DOHH2 (cell line): Measurements from ENCODE around the gene SFT2D2.

Experiments used
- H3F3A ChIP-seq: fragments of 200-600 bp; sonication (generic), shearing (Covaris generic); 2 replicates; pipeline ENCODE4 v1.6.0; 2016; ENCODE audit warnings: antibody characterized with exemption, mild to moderate bottlenecking; ENCODE audit not compliant: control insufficient read depth, insufficient read depth
- H3K27ac ChIP-seq: fragments of 200-600 bp; sonication (generic); 2 replicates; pipeline ENCODE4 v1.5.1; 2014; ENCODE audit warnings: low read depth, mild to moderate bottlenecking, low read length, moderate library complexity
- H3K27me3 ChIP-seq: fragments of 200-600 bp; sonication (generic); 2 replicates; pipeline ENCODE4 v1.6.1; 2014; ENCODE audit warnings: mild to moderate bottlenecking, low read length, mixed read lengths; ENCODE audit not compliant: control insufficient read depth
- H3K36me3 ChIP-seq: fragments of 200-600 bp; sonication (generic); 2 replicates; pipeline ENCODE4 v1.6.1; 2014; ENCODE audit warnings: mild to moderate bottlenecking, low read length, moderate library complexity, mixed read lengths; ENCODE audit not compliant: control insufficient read depth
- H3K4me1 ChIP-seq: fragments of 200-600 bp; sonication (generic); 2 replicates; pipeline ENCODE4 v1.6.1; 2014; ENCODE audit warnings: mild to moderate bottlenecking, low read length, mixed read lengths; ENCODE audit not compliant: control insufficient read depth
- H3K4me2 ChIP-seq: fragments of 200-600 bp; sonication (generic); 2 replicates; pipeline ENCODE4 v1.6.0; 2014; ENCODE audit warnings: mild to moderate bottlenecking, low read length, moderate library complexity
- H3K4me3 ChIP-seq: fragments of 200-600 bp; sonication (generic); 2 replicates; pipeline ENCODE4 v1.5.1; 2014; ENCODE audit warnings: mild to moderate bottlenecking, low read length, mixed read lengths
- H3K79me2 ChIP-seq: fragments of 200-600 bp; sonication (generic); 2 replicates; pipeline ENCODE4 v1.6.1; 2014; ENCODE audit warnings: mild to moderate bottlenecking, low read length, mixed read lengths; ENCODE audit not compliant: control insufficient read depth
- H3K9me2 ChIP-seq: fragments of 200-600 bp; sonication (generic); replicated peaks from 2 replicates; pipeline ENCODE4 v1.6.1; 2014; ENCODE audit warnings: mild to moderate bottlenecking, low read length, mixed read lengths; ENCODE audit not compliant: control insufficient read depth
- H3K9me3 ChIP-seq: fragments of 200-600 bp; sonication (generic); 2 replicates; pipeline ENCODE4 v1.6.1; 2014; ENCODE audit warnings: antibody characterized with exemption, low read length, mixed read lengths; ENCODE audit not compliant: control insufficient read depth, insufficient read depth
- H4K20me1 ChIP-seq: fragments of 200-600 bp; sonication (generic); 2 replicates; pipeline ENCODE4 v1.6.0; 2014; ENCODE audit warnings: low read depth, mild to moderate bottlenecking, antibody characterized with exemption, low read length, moderate library complexity; ENCODE audit not compliant: control insufficient read depth, insufficient read depth
- EZH2phosphoT487 ChIP-seq: fragments of 200-600 bp; sonication (generic); IDR thresholded peaks from 2 replicates; pipeline ENCODE4 v1.6.1; 2017; ENCODE audit warnings: borderline replicate concordance, mild to moderate bottlenecking, antibody characterized with exemption, low read length, moderate library complexity, mixed read lengths
- TF ChIP-seq, protein P1 (sequence below): fragments of 200-600 bp; sonication (generic); IDR thresholded peaks from one replicate; pipeline ENCODE4 v1.5.1; 2014; ENCODE audit warnings: antibody characterized with exemption, mild to moderate bottlenecking, low read depth, low read length; ENCODE audit not compliant: poor library complexity, severe bottlenecking

Gene SFT2D2

GRCh38 chr1:168243198-168243597 lies 17.4 kb downstream of the SFT2D2 start:
- H3K4me2 ChIP-seq: no peak overlapping the region
- no peaks in the 10 kb centered on the region for H3F3A ChIP-seq
- no peak overlapping the region for H3K4me3 ChIP-seq
- H3K9me2 ChIP-seq: no peaks in the 10 kb centered on the region
- H3K36me3 ChIP-seq: peaks cover 82% of the 10 kb centered on the region
- no peaks in the 10 kb centered on the region for H3K27me3 ChIP-seq
- TF ChIP-seq, protein P1, sequence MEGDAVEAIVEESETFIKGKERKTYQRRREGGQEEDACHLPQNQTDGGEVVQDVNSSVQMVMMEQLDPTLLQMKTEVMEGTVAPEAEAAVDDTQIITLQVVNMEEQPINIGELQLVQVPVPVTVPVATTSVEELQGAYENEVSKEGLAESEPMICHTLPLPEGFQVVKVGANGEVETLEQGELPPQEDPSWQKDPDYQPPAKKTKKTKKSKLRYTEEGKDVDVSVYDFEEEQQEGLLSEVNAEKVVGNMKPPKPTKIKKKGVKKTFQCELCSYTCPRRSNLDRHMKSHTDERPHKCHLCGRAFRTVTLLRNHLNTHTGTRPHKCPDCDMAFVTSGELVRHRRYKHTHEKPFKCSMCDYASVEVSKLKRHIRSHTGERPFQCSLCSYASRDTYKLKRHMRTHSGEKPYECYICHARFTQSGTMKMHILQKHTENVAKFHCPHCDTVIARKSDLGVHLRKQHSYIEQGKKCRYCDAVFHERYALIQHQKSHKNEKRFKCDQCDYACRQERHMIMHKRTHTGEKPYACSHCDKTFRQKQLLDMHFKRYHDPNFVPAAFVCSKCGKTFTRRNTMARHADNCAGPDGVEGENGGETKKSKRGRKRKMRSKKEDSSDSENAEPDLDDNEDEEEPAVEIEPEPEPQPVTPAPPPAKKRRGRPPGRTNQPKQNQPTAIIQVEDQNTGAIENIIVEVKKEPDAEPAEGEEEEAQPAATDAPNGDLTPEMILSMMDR: no peak
- TF ChIP-seq EZH2phosphoT487: no peak
- no peaks in the 10 kb centered on the region for H4K20me1 ChIP-seq
- H3K9me3 ChIP-seq: no peaks in the 10 kb centered on the region
- no peak overlapping the region for H3K27ac ChIP-seq
- peaks cover 28% of the 10 kb centered on the region for H3K79me2 ChIP-seq
- no peaks in the 10 kb centered on the region for H3K4me1 ChIP-seq

- Histone ChIP-seq H3F3A (no peaks in the 10 kb centered on the region), H3K36me3 (peaks cover 80% of the 10 kb centered on the region), H3K4me3 (no peak overlapping the region), H3K9me2 (no peaks in the 10 kb centered on the region), H4K20me1 (no peaks in the 10 kb centered on the region), H3K4me1 (no peaks in the 10 kb centered on the region), H3K9me3 (no peaks in the 10 kb centered on the region), H3K27me3 (no peaks in the 10 kb centered on the region), H3K27ac (no peak overlapping the region), H3K79me2 (peaks cover 32% of the 10 kb centered on the region), H3K4me2 (no peak overlapping the region)
- TF ChIP-seq EZH2phosphoT487: no peak
- TF ChIP-seq, protein P1: no peak
Observed at GRCh38 chr1:168243636-168244212, 17.9 kb downstream of the SFT2D2 start.

GRCh38 chr1:168245042-168245441 lies 19.2 kb downstream of the SFT2D2 start:
- Histone ChIP-seq H3K4me1 (no peaks in the 10 kb centered on the region), H3K4me3 (no peak overlapping the region), H3K27ac (no peak overlapping the region), H4K20me1 (no peaks in the 10 kb centered on the region), H3K36me3 (peaks cover 75% of the 10 kb centered on the region), H3K27me3 (no peaks in the 10 kb centered on the region), H3K79me2 (peaks cover 41% of the 10 kb centered on the region), H3F3A (no peaks in the 10 kb centered on the region), H3K9me3 (no peaks in the 10 kb centered on the region), H3K4me2 (no peak overlapping the region), H3K9me2 (no peaks in the 10 kb centered on the region)
- TF ChIP-seq, protein P1: no peak
- TF ChIP-seq EZH2phosphoT487: no peak
